GM19351 (cell line): ENCODE results near the gene ADARB2.

Experiments
- ATAC-seq: cut with Tn5 transposase; IDR thresholded peaks from one replicate; pipeline ENCODE4 v1.9.1; 2021; ENCODE audit warnings: mild to moderate bottlenecking, moderate library complexity; ENCODE audit not compliant: unreplicated experiment

ADARB2 gene

DNA sequence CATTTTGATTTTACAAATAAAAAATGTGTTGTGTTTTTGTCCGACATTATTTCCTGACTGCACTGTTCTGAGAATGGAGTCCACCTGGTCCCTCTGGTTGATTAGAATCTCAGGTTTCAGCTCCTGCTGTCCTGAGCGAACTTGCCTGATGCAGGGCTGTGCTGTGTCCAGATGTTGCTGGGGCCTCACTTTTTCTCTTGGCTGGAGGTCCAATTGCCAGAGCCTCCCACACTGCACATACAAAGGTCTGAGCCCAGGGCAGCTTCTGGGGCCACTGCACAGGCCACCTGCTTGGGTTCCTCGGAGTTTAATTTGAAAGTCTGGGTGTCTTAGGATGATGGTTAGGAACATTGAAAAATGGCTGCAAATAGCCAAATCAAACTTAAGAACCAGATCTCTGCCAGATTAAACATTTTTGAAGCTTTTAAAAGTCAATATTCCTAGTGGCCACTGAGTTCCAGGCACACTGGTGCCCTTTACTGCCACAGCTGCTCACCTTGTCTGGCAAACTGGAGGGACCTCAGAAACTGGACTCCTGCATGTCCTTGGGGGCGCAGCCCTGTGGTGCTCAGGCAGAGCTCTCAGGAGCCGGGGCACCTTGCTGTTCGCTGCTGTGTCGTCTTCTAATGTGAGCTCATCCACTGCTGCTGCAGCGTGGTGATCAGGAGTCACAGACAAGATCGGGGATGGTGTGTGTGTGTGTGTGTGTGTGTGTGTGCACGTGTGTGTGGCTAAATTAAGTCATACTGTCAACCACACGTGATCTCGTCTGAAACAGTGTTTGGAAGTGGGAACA, 606.1 kb downstream of the ADARB2 start:
- no peak for ATAC-seq

- no peak for ATAC-seq
Observed at GRCh38 chr10:1130226-1130625, 607.1 kb downstream of the ADARB2 start.

- ATAC-seq: no peak
Observed at GRCh38 chr10:1128649-1129048, 608.7 kb downstream of the ADARB2 start.

DNA sequence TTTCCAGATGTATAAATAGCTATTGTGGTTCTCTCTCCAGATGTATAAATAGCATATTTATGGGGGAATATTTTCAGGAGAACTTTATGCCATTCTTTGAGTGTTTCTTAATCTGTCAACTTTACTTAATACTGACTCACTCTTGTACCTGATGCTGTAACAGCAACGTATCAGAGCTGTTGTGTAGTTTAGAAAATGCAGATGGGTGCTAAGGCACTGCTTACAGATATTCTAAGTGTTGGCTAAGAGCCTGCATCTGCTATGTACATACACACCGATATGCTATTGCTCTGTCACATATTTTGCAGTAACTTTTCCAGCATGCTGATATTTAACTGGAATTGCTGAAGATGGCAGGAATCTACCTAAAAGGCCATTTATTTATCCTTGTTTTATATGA, 609.2 kb downstream of the ADARB2 start:
- ATAC-seq: no peak

DNA sequence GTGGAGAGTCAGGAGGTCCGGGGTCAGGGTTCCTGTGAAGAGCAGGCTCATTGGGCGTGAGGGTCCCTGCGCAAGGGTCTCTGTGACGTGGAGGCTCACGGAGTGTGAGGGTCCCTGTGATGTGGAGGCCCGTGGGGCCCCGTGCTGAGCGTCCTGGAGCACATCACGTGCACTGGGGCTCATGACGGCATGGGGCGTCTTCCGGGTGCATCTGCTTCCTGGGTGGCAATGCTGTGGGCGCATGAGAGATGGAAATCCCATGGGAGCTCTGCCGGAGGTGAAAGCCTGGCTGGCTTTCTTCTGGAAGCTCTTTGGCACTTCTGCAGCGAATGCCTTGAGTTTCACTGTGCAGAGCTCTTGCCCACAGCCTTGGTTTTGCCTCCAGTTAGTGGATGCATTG, 609.7 kb downstream of the ADARB2 start:
- ATAC-seq: no peak
